ENCODE results near the gene TP53AIP1. TPM values are rescaled to one million over a fixed set of nuclear protein-coding genes. Genes with fewer than 3 reads are reported as not detected.

The TP53AIP1 gene
- total RNA-seq, 1 experiment from 2014 or later: not detected

DNA sequence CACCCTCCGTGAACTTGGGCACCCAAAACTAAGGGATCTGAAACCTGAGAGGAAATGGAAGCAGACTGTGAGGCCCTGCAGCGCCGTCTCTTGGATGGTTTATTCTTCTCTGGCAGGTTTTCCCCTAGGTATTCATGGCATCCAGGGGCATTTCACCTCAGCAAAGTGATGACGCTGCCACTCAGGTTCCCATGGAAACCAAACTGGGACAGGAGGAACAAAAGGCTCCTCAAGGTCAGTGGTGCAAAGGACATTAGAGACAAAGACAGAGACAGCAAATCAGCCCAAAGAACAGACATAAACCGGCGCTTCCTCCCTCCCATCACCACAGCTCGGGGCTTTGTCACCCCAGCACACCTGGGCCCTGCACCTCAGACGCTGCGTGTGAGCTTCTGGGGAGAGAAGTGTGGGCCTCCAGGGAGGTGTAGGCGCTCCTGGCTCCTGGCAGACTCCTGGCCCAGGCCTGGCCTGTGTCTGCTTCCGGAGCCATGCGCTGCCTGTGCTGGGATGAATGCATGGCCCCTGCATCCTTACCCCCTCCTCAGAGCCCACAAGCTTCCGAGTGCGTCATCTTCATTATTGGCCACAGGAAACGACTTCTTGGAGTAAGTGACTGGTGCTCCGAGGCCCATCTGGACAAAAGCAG is 5.9 kb downstream of the TP53AIP1 start:
- Histone ChIP-seq H4K8ac (replicated peaks; ENCODE audit: insufficient read length, low read depth, low read length) (no peak overlapping the region), H2BK20ac (ENCODE audit: low read depth, low read length, poor library complexity, severe bottlenecking) (no peak overlapping the region), H2AK5ac (ENCODE audit: insufficient read length, low read length) (no peak overlapping the region), H3K9me3 (ENCODE audit: control insufficient read depth, low read depth, low read length) (no peaks in the 10 kb centered on the region), H3K27me3 (ENCODE audit: insufficient read depth, low read length) (peaks cover 2% of the 10 kb centered on the region; the same call in 1 of the 2 replicates), H4K20me1 (ENCODE audit: control insufficient read depth, insufficient read depth, insufficient read length) (no peaks in the 10 kb centered on the region), H3K14ac (ENCODE audit: insufficient read depth, low read length) (peak overlapping the region; percentile 92), H3K79me2 (ENCODE audit: insufficient read depth, low read length) (no peaks in the 10 kb centered on the region), H3K9ac (ENCODE audit: extremely low read depth, insufficient read length, low read length) (no peak overlapping the region), H3K79me1 (ENCODE audit: insufficient read depth, low read depth, low read length, poor library complexity, severe bottlenecking) (no peaks in the 10 kb centered on the region), H2BK15ac (ENCODE audit: low read depth, low read length) (no peak overlapping the region), H3T11ph (ENCODE audit: low read length) (no peak overlapping the region), H3K27ac (ENCODE audit: insufficient read length, low read depth, low read length) (no peak overlapping the region), H3K56ac (ENCODE audit: insufficient read length, low read depth, low read length) (no peak overlapping the region), H2AFZ (ENCODE audit: low read length) (no peak overlapping the region), H4K91ac (ENCODE audit: insufficient read length, low read depth, low read length) (peak overlapping the region; percentile 2), H3K18ac (ENCODE audit: insufficient read length, low read depth, low read length) (peak overlapping the region; percentile 88), H2BK120ac (ENCODE audit: low read depth, low read length, poor library complexity, severe bottlenecking) (peak overlapping the region; percentile 90), H3K23ac (ENCODE audit: insufficient read length, low read depth, low read length) (no peak overlapping the region), H3K4me1 (ENCODE audit: insufficient read depth, low read length) (no peaks in the 10 kb centered on the region; the same call in 1 of the 2 replicates), H3K23me2 (ENCODE audit: insufficient read length, low read depth, low read length, poor library complexity, severe bottlenecking) (no peaks in the 10 kb centered on the region), H3K4me2 (ENCODE audit: insufficient read depth, insufficient read length, low read length) (no peak overlapping the region), H3K4ac (ENCODE audit: low read depth, low read length) (peak overlapping the region; percentile 15; the same call in 1 of the 2 replicates), H2BK12ac (ENCODE audit: insufficient read length, low read depth, low read length) (peak overlapping the region; percentile 10), H2BK5ac (ENCODE audit: insufficient read length, low read length) (no peak overlapping the region), H4K5ac (ENCODE audit: insufficient read length, low read depth, low read length) (peak overlapping the region; percentile 44)
- H3K4me3 Mint-ChIP-seq: peak overlapping the region in 1 of 2 experiments; percentile 58; a peak in 1 of 5 replicates
- H3K9me3 Mint-ChIP-seq: peaks cover 0 to 3% of the 10 kb centered on the region in 2 experiments; a peak in 2 of 5 replicates
- H3K36me3 Mint-ChIP-seq (ENCODE audit: insufficient read depth in 1 of 3, low read depth in 3 of 3): 0 out of 7 replicates have a peak, but pooled peaks cover 0 to 3% (median 0%) of the 10 kb centered on the region in 3 experiments
- peak overlapping the region in 1 of 3 experiments; percentile 77; a peak in 2 of 7 replicates for H3K27ac Mint-ChIP-seq
- DNase-seq: peak; percentile 88
- peak; percentile 24; the same call in 1 of the 3 replicates for TF ChIP-seq CTCF (conservative IDR thresholded peaks at IDR 0.05)
- H3K27me3 Mint-ChIP-seq (ENCODE audit: low read depth): peaks cover 48% of the 10 kb centered on the region
- peaks cover 24 to 31% of the 10 kb centered on the region in 2 experiments for H3K4me1 Mint-ChIP-seq
- WGBS (ENCODE audit: extremely low coverage, insufficient read length, low lambda C conversion rate): no CpG with 5 or more reads among the region's 16 CpGs
